GM19463 (cell line): ENCODE measurements around the gene STAC2.
"Not testable (repeated sequence)": the region's sequence is repeated elsewhere in the genome, so short reads cannot be mapped to it uniquely, and the experiment has no call there.

Experiments used
- ATAC-seq: cut with Tn5 transposase; IDR thresholded peaks from one replicate; pipeline ENCODE4 v1.9.1; 2021; ENCODE audit warnings: mild to moderate bottlenecking, moderate library complexity; ENCODE audit not compliant: unreplicated experiment

The STAC2 gene

GRCh38 chr17:39191750-39192510, 33.8 kb downstream of the STAC2 start:
- no peak for ATAC-seq

GRCh38 chr17:39187152-39187830, 38.5 kb downstream of the STAC2 start:
- ATAC-seq, result no peak

- no peak for ATAC-seq
Measured at GRCh38 chr17:39186481-39187002, 39.2 kb downstream of the STAC2 start.

GRCh38 chr17:39183720-39184119, 42.0 kb downstream of the STAC2 start:
- no peak for ATAC-seq

GRCh38 chr17:39183045-39183444, 42.7 kb downstream of the STAC2 start:
- no peak for ATAC-seq

GRCh38 chr17:39181303-39181702, 44.4 kb downstream of the STAC2 start:
- ATAC-seq, result no peak

GRCh38 chr17:39178536-39178935, 47.2 kb downstream of the STAC2 start:
- no peak for ATAC-seq

GRCh38 chr17:39177256-39177655, 48.5 kb downstream of the STAC2 start:
- ATAC-seq, result no peak

- ATAC-seq, result no peak
Measured at GRCh38 chr17:39175695-39176093, 50.1 kb downstream of the STAC2 start.

GRCh38 chr17:39174920-39175694, 50.6 kb downstream of the STAC2 start:
- ATAC-seq, result no peak

- no peak for ATAC-seq
Measured at GRCh38 chr17:39173526-39174274, 52.0 kb downstream of the STAC2 start.

- ATAC-seq, result no peak
Measured at GRCh38 chr17:39173080-39173479, 52.7 kb downstream of the STAC2 start.

- no peak for ATAC-seq
Measured at GRCh38 chr17:39171933-39172332, 53.8 kb downstream of the STAC2 start.

- ATAC-seq, result no peak
Measured at GRCh38 chr17:39170558-39170957, 55.2 kb downstream of the STAC2 start.

- ATAC-seq, result no peak
Measured at GRCh38 chr17:39170109-39170508, 55.6 kb downstream of the STAC2 start.

- no peak for ATAC-seq
Measured at GRCh38 chr17:39169518-39169917, 56.2 kb downstream of the STAC2 start.

- no peak for ATAC-seq
Measured at GRCh38 chr17:39169101-39169500, 56.6 kb downstream of the STAC2 start.

GRCh38 chr17:39168503-39168902, 57.2 kb downstream of the STAC2 start:
- ATAC-seq, result not testable (repeated sequence)

- no peak for ATAC-seq
Measured at GRCh38 chr17:39167476-39167875, 58.3 kb downstream of the STAC2 start.

GRCh38 chr17:39166437-39167335, 59.1 kb downstream of the STAC2 start:
- ATAC-seq, result no peak
